ENCODE results near the gene PKIB. TPM values are rescaled to one million over a fixed set of nuclear protein-coding genes. Genes with fewer than 3 reads are reported as not detected.

Gene PKIB
- total and polyA plus RNA-seq, 8 donors, result 1.2 to 2.7 (median 2.2) TPM

- intact Hi-C loops (cut with DNase I), result loop anchor here in 1 of 2 donors (10.0 kb wide), 1 partner anchor 579 kb away; no protein-coding TSS in a partner anchor
- Histone ChIP-seq H3K4me3 (no peak overlapping the region), H3K9me3 (no peaks in the 10 kb centered on the region), H3K27ac (no peak overlapping the region), H3K4me1 (no peaks in the 10 kb centered on the region), H3K36me3 (no peaks in the 10 kb centered on the region), H3K27me3 (no peaks in the 10 kb centered on the region)
- DNase-seq (no peak), ATAC-seq (no peak)
- TF ChIP-seq, protein P1, sequence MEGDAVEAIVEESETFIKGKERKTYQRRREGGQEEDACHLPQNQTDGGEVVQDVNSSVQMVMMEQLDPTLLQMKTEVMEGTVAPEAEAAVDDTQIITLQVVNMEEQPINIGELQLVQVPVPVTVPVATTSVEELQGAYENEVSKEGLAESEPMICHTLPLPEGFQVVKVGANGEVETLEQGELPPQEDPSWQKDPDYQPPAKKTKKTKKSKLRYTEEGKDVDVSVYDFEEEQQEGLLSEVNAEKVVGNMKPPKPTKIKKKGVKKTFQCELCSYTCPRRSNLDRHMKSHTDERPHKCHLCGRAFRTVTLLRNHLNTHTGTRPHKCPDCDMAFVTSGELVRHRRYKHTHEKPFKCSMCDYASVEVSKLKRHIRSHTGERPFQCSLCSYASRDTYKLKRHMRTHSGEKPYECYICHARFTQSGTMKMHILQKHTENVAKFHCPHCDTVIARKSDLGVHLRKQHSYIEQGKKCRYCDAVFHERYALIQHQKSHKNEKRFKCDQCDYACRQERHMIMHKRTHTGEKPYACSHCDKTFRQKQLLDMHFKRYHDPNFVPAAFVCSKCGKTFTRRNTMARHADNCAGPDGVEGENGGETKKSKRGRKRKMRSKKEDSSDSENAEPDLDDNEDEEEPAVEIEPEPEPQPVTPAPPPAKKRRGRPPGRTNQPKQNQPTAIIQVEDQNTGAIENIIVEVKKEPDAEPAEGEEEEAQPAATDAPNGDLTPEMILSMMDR (IDR thresholded peaks at IDR 0.05), result no peak
Observed at GRCh38 chr6:122735582-122735981, 125.4 kb downstream of the PKIB start.

DNA sequence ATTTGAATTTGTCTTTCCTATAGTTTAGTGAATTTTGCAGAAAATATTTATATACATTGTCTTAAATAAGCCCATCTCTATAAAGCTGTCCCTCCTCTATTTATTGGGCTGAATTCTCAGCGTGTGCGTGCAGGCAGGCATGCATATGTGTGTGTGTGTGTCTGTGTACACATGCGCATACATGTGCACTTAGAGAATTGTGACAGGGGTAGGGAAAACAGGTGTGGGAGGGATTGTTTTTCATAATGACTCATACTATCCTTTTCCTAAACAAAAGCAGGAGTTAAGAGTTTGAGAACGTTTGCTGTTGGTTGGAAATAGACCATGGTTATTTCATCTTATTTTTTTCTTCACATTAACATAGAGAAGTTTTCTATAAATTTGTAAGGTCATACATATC lies 126.0 kb downstream of the PKIB start:
- intact Hi-C loops (cut with DNase I), result loop anchor here in 1 of 2 donors (10.0 kb wide), 1 partner anchor 579 kb away; no protein-coding TSS in a partner anchor
- no peaks in the 10 kb centered on the region for H3K36me3 ChIP-seq
- no peaks in the 10 kb centered on the region for H3K27me3 ChIP-seq

DNA sequence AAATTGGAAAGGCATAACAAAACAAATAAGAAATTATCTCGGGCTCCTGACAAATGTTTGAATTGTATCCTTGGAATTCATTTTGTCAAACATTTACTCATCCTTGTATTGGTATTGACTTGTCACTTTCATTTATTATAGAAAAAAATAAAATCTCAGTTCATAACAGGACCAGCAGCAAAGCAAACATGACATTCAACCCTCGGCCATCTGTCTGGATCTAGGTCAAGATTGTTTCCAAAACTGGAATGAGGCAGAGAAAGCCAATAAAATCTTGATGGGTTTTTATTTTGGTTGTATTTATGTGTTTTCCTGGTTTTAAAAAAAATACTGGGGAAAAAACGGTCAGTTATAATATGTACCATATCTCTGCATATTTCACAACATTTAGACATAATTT lies 126.4 kb downstream of the PKIB start:
- Histone ChIP-seq H3K4me1 (no peaks in the 10 kb centered on the region), H3K27me3 (no peaks in the 10 kb centered on the region), H3K9me3 (no peaks in the 10 kb centered on the region), H3K27ac (no peak overlapping the region), H3K36me3 (no peaks in the 10 kb centered on the region), H3K4me3 (no peak overlapping the region)
- intact Hi-C loops (cut with DNase I), result loop anchor here in 1 of 2 donors (10.0 kb wide), 1 partner anchor 578 kb away; no protein-coding TSS in a partner anchor
- DNase-seq, result no peak
- ATAC-seq, result no peak
- TF ChIP-seq, protein P1 (IDR thresholded peaks at IDR 0.05), result no peak

More for the DNA sequence above, 126.0 kb downstream of the PKIB start:
- Histone ChIP-seq H3K4me1 (no peaks in the 10 kb centered on the region), H3K9me3 (no peaks in the 10 kb centered on the region), H3K4me3 (no peak overlapping the region), H3K27ac (no peak overlapping the region)
- DNase-seq, result no peak
- TF ChIP-seq, protein P1 (IDR thresholded peaks at IDR 0.05), result no peak
- no peak for ATAC-seq

- no peak for ATAC-seq
- Histone ChIP-seq H3K36me3 (no peaks in the 10 kb centered on the region), H3K4me1 (no peaks in the 10 kb centered on the region), H3K9me3 (no peaks in the 10 kb centered on the region), H3K4me3 (no peak overlapping the region), H3K27ac (no peak overlapping the region), H3K27me3 (no peaks in the 10 kb centered on the region)
- intact Hi-C loops (cut with DNase I), result no loop called here
- no peak for DNase-seq
- TF ChIP-seq, protein P1 (IDR thresholded peaks at IDR 0.05), result no peak
Observed at GRCh38 chr6:122740091-122740490, 129.9 kb downstream of the PKIB start.

GRCh38 chr6:122740936-122741335 lies 130.7 kb downstream of the PKIB start:
- no peaks in the 10 kb centered on the region for H3K27me3 ChIP-seq
- no peak overlapping the region for H3K4me3 ChIP-seq
- intact Hi-C loops (cut with DNase I), result no loop called here
- H3K9me3 ChIP-seq, result no peaks in the 10 kb centered on the region
- no peak for DNase-seq
- no peak overlapping the region for H3K27ac ChIP-seq
- TF ChIP-seq, protein P1 (IDR thresholded peaks at IDR 0.05), result no peak
- no peaks in the 10 kb centered on the region for H3K36me3 ChIP-seq
- no peaks in the 10 kb centered on the region for H3K4me1 ChIP-seq
- ATAC-seq, result no peak

Measured in left lung (tissue), 10 donors.